Hepatic stellate cell (primary cell): ENCODE measurements around the gene MOB1B.
A peak's percentile ranks its signal among the peaks of the same experiment; 100 is the strongest.

Experiments used
- DNase-seq: peaks from one replicate; pipeline ENCODE4 v3.0.0; 2011; ENCODE audit warnings: low spot score

MOB1B gene

DNA sequence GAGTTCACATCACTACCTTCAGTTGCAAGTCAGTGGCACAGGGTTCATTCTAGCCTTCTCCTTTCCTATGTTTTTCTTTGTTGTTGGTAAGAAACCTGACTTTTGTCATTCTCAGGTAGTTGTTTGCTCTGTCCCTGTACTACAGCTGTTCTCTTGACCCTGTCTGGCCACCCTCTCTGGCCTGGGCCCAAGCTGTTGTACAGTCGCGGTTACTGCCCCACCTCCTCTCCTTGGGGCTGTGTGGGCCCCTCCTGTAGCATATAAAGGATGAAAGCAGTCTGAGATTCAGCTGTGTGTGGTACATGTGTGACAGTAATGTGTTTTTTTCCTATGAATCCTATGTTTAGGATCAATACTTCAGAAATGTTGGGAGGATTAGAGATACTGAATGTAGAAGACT is 12.5 kb downstream of the MOB1B start:
- no peak for DNase-seq

DNA sequence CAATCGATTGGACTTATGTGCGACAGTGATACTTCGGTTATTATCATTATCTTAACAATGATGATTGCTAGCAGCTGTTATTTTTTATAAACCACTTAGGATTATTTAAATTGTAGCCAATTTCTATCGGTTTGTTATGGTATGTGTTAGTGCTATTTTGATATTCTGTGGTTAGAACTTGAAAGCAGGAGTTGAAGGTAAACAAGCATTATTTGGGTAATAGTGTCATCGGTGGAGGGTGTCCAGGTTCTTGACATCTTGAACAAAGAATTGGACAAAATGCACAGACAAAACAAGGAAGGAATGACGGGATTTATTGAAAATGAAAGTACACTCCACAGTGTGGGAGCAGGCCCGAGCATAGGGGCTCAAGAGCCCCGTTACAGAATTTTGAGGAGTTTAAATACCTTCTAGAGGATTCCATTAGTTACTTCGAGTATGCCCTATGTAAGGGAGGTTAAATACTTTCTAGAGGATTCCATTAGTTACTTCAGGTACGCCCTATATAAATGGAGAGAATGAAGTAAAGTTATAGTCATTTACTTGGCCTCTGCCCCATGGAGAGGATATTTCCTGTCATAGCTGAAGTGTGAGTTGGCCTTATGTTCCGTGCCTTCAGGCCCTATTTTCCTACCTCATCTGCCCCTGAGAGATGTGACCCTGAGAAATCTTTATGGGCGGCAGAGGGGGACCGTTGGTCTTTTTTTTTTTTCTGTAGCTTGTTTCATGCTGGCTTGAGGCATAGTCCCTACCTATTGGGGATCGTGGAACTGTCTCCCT is 13.1 kb downstream of the MOB1B start:
- DNase-seq, result no peak

DNA sequence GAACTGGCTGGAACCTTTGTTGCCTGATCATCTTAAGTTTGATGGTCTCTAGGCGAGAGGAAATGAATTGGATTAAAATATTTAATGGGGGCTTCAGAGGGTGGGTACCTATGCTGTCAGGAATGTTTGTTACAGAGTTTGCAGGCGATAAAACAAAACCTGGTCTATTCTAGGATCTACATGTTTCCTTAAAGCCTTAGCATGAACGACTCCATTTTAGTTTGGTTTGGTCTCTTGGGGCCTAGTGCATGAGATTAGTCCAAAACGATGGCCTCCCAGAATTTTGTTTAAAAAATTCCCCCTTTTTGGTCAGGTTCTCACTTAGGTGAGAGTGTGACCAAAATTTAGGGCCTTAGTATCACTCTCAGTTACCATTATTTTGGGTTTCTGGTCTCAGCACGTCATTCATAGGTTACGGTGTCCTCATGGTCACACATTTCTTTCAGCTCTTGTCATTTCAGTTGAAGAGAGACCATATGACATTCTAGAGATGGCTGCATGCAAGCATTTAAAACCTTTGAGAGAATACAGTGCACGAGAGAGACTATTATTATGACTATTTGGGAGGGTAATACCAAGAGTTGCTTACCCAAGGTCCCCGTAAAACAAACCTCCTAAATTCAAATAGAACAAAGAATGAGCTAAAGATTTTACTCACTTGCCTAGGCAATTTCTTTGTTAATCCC is 13.8 kb downstream of the MOB1B start:
- DNase-seq, result no peak

DNA sequence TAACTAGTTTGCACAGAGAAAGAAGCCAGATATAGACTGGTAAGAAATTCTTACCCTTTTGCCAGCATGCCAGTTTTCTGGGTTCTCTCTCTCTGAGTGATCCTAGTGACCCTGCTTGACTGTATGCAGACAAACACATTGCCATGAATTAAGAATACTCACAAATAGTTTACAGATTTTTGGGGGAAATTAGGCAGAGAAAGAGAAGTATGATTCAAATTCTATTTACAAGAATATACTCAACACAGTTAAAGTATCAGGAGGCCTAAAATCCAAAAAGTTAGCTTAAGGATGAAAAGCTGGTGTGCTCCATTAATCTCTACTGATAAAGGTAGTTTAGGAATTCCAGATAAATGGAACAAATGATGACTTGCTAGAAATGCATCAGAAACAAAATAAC is 18.4 kb downstream of the MOB1B start:
- no peak for DNase-seq

DNA sequence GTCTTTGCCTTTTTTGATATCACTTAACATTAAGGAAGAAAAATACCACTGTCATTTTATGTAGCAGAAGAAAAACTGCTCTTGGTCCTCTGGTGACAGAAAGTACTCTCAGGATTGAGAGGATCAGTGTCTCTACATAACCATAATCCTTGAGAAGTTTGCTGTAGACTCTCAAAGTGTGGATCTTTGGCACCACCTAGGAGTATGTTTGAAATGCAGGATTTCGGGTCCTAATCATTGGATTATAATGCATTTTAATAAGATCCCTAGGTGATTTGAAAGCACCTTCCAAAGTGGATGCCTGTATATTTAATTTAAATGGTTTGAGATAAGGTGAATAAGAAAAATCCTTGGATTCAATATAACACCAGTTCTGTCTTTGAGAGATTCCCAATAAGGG is 23.2 kb downstream of the MOB1B start:
- DNase-seq, result no peak

DNA sequence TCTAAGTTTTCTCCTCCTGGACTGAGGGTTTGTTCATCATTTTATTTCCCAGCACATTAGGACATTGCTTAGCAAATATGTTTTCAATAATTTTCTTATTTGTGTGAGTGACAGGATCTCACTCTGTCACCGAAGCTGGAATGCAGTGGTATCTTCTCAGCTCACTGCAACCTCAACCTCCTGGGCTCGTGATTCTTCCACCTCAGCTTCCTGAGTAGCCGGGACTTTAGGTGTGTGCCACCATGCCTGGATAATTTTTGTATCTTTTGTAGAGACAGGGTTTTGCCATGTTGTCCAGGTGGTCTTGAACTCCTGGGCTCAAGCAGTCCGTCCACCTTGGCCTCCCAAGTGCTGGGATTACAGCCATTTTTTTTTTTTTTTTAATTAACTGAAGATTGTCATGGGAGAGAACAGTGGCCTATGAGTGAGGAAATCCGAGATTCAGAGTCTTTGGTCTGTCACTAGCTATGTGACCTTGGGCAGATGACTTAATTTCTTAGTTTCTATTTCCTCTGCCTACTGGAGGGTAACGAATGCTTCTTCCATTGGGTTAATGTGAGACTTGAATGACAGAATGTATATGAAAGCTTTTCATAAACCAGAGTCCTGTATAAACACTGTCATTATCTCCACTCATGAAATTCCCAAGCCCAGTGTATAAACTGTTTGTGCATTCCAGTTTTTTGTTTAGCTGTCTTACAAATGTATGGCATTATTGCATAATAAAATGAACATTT is 23.9 kb downstream of the MOB1B start:
- no peak for DNase-seq

DNA sequence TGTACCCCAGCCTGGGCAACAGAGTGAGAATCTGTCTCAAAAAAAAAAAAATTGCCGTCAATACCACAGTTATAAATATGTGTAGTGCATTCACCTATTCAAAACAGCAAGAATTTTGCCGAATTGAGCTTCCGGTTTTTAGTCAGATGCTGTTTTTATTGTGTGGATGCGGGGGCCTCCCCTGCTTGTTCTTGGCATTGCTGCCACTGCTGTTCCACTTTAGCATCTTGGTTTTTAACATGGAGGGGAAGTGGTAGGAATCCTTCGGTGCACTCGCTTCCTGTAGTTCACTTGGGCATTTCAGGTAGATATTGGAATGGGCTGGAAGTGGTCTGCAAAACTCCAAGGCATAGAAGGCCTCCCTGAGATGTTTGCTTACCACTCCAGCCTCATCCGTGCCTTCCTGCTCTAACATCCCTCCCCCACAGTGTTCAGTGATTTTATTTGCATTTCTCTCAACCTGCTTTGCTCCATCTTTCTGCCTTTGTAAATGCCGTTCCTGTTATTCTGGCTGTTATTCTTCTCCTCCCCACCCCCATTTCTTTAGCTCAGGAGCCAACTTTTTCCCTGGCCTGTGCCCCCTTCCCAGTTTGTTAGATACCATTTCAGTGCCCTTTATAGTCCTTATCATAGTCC is 25.5 kb downstream of the MOB1B start:
- DNase-seq, result no peak

DNA sequence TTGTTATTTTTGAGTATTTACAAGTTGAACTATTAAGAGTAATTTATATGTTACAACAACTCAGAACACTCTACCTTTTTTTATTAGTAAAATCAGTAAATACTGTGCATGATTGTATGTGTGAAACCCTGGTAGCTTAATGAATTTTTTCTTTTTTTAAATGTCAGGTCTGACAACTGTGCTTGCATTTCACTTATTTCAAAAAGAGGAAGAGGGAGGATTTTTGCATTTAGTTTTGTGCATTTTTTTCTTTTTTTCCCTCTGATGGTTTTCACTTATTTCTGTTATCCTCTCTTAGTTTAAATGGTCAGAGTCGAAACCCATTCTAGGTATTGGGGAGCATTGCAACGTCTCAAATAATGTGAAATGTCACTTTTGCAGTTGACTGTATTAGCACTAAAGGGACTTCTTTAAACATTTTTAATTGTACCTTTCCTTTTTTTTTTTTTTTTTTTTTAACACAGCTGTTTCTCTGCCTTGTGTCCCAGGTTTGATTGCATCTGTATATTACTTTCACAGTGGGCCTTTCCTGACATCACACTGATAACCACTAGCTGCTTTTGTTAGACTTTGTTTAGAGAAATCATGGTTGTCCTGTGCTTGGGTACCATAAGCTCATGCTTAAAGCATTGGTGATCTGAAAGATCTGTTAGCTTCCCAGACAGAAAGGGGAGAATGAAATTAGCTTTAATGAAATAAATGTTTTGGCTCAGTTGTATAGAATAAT is 28.5 kb downstream of the MOB1B start:
- DNase-seq, result no peak

DNA sequence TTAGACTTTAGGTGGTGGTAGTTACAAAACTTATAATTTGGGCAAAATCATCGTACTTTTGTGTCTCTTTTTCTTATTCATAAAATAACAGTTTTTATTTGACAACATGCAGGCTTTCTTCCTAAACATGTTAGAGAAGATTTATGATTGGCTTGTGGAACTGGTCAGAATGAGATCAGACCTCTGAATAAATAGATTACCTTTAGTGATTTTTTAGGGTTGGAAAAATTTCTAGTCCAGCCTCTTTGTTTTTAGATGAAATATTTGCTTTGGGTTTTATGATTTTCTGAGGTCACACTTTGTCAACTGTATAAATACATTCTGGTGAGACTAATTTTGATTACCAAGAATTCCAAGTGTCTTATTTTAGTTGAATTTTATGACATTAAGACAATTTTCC is 29.2 kb downstream of the MOB1B start:
- DNase-seq, result no peak

DNA sequence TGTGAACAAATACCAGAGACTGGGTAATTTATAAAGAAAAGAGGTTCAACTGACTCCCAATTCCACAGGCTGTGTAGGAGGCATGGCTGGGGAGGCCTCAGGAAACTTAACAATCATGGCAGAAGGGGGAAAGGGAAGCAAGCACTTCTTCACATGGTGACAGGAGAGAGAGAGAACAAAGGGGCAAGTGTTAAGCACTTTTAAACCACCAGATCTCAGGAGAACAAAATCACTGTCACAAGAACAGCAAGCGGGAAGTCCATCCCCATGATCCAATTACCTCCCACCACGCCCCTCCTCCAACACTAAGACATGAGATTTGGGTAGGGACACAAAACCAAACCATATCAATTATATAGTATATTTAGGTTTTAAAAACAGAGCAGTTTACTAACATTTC is 30.8 kb downstream of the MOB1B start:
- no peak for DNase-seq

DNA sequence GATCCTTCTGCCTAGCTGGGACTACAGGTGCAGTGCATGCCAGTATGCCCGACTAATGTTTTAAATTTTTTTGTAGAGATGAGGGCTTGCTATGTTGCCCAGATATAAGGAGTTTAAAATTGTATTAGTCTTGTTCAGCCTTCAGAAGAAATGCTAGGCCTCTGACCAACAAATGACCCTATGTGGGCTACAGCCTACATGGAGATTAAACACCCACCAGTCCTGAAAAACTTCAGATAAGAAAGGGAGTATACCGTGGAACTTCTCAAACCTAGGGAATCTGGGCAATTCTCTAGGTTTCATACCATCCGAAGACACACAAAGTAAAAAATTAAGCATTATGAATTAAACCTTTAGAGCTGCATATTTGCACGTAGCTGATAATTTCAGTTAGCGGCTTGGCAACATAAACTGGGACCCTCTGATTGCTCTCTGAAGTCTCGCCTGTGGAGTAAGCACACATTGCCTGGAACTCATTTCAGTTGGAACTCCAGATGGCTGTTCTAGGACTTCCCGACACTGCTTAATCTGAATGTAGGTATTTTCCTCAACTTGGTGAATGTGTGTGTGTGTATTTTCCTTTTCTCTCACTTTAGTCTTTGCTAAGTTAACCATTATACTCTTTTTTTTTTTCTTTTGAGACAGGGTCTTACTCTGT is 33.0 kb downstream of the MOB1B start:
- no peak for DNase-seq

DNA sequence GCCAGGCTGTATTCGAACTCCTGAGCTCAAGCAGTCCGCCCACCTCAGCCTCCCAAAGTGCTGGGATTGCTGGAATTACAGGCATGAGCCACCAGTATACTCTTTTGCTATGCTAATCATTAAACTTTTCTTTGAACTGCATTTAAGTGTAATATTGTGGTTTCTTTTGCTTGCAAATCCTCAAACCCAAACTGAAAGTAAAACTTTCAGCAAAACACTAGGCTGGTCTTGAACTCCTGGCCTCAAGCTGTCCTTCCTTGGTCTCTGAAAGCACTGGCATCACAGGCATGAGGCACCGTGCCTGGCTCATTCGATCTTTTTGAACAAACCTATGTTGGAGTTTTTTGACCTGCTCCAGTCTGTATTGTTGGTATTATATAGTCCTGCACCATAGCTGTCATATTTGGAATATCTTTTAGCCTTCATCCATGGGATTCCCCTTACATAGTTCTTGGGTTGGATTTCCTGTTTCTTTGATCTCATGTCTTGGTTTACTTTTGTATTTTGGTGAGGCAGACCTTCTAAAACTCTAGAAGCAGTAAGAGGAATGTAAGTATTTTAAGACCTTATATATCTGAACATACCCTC is 34.1 kb downstream of the MOB1B start:
- no peak for DNase-seq

DNA sequence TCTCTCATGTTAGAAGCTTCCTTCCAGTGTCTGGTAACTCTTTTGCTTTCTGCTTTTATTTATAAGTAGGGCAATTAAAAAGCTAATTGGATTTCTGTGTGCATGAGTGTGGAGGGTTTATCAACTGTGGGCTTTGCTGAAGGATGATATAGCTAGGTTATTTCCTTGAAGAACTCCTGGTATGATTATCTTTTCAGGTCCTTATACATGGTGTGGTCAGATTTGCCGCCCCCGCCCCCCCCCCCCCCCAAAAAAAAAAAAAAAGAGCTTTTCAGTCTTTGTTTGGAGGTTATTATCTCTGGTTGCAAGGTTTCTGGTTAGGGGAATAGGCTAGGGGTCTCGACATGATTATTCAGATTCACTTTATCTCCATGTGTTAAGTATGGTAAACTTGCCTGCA is 35.9 kb downstream of the MOB1B start:
- DNase-seq, result no peak

DNA sequence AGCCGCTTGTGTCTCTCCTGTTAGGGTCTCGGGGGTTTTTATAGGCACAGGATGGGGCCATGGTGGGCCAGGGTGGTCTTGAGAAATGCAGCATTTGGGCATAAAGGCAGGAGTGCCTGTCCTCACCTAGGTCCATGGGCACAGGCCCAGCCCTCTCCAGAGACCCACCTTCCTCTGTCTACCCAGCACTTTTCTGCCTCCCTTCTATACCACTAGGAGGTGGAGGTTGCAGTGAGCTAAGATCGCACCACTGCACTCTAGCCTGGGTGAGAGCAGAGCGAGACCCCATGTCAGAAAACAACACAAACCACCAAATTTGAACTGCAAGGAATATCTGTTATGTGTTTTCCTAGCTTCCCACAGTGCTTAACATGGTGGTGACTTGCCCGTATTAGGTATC is 38.0 kb downstream of the MOB1B start:
- DNase-seq, result no peak

DNA sequence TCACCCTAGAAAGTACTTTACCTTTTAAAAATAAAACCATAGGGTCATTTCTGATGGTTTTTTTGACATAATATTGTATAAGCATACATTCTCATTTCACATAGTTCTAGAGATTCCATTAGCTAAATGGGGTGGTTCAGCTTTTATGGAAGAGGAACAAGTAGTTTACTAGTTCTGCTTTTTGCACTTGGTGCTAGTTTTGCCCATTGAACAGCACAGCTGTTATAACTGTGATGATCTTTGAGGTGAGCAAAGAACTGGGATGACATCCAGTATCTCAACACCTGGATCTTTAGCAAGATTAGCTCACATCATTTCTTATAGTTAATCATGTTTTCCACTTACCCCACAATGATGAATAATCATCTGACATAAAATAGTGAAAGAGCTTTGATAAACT is 40.9 kb downstream of the MOB1B start:
- no peak for DNase-seq

DNA sequence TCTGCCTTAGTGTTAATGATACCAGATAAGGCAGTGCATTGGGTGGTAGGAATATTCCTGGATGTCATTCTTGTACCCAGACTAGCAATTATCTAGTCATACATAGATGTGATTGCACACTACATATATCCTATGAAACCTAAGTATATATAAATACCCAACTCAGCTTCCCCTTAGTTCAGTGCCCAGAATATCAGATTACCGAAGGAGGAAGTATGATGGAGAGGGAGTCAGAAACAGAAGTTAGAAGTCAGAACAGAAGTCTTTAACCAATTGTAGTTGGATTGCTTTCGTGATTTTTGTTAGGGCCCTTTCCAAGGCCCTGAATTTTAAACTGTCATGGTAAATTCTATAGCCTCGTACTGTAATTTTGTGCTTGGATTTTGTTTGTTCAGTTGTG is 42.9 kb downstream of the MOB1B start:
- DNase-seq, result no peak

DNA sequence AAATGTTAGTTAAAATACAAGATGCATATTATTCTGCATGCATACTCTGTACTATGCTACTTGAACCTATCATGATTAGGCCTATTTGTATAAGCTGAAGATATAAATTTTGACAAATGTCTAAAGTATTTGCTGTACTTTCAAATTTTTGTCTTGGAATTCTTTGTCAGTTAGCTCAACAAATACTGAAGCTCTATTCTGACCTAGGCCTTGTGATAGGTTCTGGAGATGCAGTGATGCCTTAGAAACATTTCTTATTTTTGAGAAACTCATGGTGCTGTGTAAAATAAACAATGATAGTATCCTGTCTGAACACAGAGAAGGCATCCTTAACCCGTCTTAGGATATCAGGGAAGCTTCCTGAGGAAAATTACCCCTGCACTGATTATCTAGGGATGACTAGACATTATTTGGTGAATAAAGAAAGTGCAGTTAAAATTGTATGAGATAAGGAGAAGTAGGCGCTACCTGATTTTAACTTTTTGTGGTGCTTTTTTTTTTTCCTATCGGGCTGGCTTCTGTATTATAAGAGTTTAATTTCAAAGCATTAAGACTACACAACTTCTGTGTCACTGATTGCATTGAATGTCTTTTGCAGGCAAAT is 43.4 kb downstream of the MOB1B start:
- DNase-seq, result peak; percentile 63

DNA sequence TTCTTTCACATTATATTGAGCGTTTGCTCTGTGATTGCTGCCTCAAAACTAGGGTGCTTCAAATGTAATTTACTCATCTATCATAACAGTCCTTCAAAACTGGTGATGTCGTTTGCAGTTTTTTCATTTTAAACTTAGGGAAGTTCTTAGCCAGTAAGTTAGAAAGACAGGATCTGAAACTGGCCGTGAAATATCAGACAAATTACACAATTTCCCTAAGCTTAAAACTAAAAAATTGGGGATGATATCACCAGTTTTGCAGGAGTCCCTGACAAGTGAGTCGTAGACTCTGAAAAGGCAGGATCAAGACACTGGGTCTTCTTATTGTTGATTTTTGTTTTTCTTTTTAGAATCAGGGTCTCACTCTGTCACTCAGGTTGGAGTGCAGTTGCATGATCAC is 44.8 kb downstream of the MOB1B start:
- no peak for DNase-seq

DNA sequence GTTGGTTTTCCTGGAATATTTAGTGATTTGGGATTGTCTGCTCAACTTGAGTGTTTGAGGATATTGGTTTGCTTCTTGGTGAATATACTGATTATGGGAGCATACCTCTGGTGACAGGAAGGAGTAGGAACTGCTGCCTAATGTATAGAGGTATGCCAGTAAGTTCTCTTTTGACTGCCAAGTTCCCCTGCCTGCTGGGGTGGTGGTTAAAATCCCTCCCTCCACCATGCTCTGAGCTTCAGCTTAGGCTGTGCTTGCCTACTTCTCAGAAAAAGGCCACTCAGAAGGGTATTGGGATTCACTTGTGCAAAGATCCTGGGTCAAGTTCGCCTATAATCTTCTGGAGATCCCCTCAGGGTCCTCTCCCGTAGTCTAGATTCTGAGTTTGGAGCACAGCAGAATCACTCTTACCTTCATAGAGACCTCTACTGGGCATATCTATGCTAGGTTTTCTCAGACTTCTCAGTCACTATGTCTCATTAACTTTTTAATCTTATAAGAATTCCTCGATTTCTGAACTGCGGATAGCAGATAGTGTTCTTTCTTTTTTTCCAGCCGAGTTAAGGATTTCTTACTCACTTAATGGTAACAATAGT is 46.6 kb downstream of the MOB1B start:
- DNase-seq, result no peak

DNA sequence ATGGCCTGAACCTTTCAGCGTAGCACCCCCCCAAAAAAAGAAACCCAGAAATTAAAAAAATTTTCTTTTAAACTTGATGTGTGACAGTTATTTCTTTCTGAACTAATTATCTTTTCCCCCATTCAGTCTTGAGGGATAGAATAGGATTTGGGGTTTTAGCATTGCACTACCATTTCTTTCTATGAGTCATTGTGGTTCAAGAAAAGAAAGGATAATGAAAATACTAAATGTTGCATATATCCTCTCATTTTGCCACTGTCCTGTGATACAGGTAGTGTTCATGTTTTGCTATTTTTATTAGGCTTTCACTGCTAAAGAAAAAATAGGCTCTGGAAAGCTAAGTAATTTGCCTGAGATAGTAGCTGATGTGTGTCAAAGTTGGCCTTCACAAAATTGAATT is 51.9 kb downstream of the MOB1B start:
- DNase-seq, result no peak
